ENCODE data around the gene AKAP13. TPM values are rescaled to one million over a fixed set of nuclear protein-coding genes. Genes with fewer than 3 reads are reported as not detected.

The AKAP13 gene
- total RNA-seq, 2 donors from 2014 or later = 151 to 159 TPM

DNA sequence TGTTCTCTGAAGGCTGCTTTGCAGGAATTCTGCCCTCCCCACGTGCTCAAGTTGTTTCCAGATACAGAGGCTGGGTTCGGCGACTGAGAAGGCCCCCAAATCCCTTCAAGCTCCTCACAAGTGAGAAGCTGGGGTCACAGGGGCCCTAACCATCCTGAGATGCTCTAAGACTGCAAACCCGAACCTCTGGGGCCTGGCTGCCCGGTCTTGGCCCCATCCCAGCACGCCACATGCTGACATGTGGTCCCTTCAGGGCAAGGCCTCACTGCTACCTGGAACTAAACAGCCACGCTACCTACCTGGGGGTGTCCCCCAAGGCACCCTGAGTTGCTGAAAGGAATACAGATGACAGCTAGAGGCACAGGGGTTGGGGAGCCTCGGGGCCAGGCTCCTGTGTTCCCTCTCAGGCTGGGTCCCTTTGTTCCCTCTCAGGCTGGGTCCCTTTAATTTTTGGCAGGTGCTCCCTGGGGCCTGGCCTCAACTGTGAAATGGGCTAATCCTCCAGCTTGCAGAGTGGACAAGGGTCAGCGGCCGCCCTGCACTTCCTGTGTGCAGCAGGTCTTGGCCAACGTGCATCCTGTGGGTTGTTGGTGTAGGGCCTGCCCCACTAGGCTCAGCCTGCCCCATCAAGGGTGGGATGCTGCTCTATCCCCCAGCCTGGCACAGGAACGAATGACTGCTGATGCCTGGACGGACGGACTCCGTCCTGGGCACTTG, 381.8 kb downstream of the AKAP13 start:
- no peak for DNase-seq
- no peak for ATAC-seq
- intact Hi-C loops (cut with DNase I, micrococcal nuclease) = no loop called here

DNA sequence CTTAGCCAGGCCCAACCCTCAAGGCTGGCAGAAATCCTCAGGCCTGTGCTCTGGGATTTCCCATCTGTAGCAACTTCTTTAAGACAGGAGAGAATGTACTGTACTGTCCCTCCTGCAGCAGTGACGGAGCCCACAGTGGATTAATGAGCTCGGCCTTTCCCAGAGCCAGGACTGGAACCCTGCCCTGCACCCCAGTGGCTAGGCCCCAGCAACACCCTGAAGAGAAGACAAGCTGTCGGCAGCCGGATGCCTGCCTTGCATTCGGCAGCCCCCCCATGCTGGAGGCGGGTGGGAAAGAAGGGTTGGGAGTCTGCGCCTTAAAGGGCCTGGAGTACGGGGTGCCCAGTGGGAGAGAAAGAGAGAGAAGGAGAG, 382.3 kb downstream of the AKAP13 start:
- ATAC-seq = no peak
- intact Hi-C loops (cut with DNase I, micrococcal nuclease) = no loop called here
- DNase-seq = no peak

DNA sequence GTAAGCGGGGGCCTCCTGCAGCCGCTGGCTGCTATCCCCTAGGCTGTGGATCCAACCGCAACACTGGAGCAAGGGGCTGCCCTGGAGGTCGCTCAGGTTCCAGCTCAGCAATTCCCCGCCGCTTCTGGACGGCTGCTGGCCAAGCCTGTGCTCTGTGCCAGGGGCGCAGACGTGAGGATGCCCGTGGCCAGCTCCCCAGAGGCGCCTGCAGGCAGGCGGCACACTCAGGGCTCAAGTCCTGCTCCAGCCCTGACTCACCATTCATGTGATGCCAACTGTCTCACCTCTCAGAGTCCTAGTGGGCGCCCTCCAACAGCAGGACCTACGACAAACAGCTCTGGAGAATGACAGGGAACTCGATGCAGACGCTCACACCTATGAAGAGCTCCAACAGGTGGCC, 382.8 kb downstream of the AKAP13 start:
- DNase-seq (no peak), ATAC-seq (no peak)
- intact Hi-C loops (cut with DNase I, micrococcal nuclease) = no loop called here

DNA sequence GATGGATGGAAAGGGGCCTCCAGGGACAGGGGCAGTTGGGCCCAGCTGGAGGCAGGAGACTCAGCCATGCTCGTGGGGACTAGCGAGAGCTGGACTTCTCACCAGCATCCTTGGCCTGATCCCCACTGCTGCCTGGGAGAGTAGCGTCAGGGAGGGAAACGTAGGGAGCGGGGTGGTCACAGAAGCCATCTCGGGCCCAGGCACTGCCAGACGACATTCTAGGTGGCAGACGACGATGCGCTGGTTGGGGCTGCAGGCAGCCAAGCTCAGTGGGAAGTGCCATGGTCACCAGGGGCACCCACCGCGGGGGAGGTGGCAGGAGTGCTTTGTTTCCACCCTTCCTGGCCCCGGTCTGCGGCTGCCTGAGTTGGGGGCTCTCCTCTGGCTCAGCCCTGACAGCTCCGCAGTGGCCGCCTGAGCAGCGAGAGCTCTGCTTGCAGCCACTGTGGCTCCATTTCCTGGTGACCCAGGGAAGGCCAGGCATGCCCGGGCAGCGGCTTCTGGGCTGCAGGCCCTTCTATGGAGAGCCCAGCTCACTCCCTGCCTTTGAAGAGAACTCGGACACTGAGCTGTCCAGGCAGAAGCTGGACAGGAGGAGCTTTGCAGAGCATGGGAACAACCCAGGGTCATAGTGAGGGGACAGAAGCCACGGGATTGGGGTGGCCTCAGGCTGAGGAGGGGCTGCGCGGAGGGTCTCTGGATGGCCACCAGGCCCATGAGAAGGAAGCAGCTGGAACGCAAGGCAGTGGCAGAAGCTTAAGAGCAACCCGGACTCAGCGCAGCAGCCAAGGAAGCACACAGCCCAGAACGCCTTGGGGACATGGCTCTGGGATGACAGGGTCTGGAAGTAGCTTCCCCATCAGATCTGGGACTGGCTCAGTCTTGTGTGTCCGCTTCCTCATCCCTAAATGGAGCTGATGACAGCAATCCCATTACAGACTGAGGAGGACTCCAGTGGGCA, 383.6 kb downstream of the AKAP13 start:
- ATAC-seq = no peak
- intact Hi-C loops (cut with DNase I, micrococcal nuclease) = no loop called here

DNA sequence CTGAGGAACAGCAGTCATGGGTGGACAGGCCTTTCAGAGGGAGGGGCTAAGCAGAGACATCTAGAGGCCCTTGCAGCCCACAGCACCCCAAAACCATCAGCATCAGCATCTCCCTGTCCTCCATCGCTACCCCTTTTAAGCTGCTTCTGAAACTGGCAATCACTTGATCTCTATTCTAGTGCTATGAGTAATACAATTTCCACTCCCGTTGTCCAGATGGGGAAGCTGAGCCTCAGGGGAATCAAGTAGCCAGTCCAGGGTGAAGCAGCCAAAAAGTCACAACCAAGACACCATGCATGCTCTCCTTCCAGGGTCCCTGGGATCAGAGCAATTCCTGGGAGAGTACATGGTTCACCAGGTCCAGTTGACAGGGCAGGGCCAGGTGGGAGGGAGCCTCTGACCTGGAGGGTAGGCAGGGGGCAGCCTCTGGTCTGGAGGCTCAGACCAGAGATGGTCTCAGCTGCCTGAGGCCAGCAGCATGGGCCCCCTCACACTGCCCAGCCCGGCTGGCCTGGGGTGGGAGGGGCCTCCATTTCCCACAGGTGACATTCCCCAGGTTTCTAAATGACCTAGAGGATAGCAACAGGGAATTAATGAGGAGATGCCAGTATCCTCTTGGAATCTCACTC, 384.4 kb downstream of the AKAP13 start:
- no peak for ATAC-seq
- intact Hi-C loops (cut with DNase I, micrococcal nuclease) = no loop called here
- DNase-seq = no peak

More for the DNA sequence above, 383.6 kb downstream of the AKAP13 start:
- no peak for DNase-seq

DNA sequence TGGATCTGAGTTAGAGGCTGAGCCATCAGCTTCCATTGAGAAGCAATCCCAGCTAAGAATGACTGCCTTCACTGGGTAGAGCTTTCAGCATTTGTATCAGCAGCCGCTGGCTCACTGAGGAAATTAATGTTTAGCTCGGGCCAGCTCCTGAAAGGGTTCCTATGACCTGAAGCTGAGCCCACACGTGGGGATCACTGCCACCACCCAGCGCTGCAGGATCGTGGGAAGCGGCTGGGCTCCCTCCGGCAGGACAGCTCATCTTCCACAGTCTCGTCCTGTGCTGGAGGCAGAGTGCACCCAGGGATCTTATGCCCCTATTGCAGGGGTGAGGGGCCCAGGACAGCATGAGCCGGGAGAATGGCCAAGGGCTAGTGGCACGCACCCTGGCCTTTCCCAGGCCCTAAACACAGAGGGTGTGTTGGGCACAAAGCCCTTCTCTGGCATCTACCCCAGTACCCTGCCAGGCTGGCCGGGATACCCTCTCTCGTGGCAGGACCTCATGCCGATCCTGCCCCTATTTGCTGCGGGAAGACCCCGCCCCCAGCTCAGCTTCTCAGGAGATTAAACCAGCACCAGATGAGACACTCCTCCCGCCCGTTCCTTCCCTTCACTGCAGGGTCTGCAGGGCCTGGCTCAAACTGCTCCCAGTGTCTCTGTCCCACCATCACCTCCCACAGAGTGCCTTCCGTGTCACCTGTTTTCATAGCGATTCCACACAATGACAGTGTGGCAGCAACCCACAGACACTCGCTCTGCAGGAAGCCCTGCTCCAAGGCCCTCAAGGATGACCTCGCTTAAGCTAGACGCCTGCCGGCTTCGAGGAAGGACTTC, 385.8 kb downstream of the AKAP13 start:
- DNase-seq (no peak), ATAC-seq (no peak)
- intact Hi-C loops (cut with DNase I, micrococcal nuclease) = no loop called here

DNA sequence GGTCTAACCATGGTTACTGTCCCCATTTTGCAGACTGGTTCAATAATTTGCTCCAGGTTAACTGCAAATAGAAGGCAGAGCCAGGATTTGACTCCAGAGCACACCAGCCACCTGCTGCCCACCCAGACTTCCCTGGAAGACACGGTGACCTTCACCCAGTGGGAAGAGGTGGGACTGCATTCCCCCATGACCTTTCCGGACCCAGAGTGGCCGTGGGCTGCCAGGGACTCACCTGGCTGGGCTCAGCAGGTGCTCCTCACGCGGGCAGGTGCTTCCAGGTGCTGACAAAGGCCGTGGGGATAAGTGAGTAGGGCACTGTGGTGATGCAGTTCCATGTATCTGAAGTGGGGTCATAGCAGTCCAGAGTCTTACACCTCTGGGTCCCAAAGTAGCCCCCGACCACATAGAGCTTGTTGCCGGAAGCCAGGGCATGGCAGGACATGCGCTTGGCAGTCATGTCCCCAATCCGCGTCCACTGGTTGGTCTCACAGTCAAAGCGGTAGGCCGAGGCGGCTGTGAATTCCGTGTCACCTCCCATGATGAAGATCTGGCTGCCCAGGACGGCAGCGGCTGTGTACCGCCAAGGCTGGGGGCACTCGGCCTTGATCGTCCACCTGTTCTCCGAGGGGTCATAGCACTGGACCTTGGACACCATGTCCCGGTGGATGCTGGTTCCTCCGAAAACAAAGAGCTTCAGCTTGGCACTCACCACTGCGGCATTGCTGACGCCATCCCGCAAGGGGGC, 387.6 kb downstream of the AKAP13 start:
- no peak for DNase-seq
- intact Hi-C loops (cut with DNase I, micrococcal nuclease) = no loop called here

DNA sequence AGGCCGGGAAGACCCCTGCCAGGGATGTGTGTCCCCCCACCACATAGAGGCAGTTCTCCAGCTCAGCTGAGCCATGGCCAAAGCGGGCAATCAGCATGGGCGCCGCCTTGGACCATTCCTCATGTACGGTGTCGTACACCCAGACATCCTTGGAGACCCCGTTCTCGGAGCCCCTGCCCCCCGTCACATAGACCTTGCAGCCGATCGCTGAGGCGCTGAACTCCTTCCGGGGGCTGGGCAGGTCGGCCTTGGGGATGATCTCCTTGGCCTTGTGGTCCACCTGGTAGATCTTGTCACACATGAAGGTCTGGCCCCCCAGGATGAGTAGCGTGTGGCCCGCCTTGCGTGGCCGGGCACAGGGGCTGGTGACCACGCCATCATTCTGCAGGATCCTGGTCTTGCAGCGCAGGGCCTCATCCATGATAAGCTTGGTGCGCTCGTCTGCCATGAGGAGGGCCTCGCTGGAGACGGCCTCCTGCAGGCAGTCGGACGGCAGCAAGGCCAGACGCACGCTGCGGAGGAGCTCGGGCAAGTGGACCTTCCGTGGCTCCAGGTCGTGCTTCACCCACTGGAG, 388.3 kb downstream of the AKAP13 start:
- DNase-seq (no peak), ATAC-seq (no peak)
- intact Hi-C loops (cut with DNase I, micrococcal nuclease) = no loop called here

More for the DNA sequence above, 387.6 kb downstream of the AKAP13 start:
- ATAC-seq = no peak

DNA sequence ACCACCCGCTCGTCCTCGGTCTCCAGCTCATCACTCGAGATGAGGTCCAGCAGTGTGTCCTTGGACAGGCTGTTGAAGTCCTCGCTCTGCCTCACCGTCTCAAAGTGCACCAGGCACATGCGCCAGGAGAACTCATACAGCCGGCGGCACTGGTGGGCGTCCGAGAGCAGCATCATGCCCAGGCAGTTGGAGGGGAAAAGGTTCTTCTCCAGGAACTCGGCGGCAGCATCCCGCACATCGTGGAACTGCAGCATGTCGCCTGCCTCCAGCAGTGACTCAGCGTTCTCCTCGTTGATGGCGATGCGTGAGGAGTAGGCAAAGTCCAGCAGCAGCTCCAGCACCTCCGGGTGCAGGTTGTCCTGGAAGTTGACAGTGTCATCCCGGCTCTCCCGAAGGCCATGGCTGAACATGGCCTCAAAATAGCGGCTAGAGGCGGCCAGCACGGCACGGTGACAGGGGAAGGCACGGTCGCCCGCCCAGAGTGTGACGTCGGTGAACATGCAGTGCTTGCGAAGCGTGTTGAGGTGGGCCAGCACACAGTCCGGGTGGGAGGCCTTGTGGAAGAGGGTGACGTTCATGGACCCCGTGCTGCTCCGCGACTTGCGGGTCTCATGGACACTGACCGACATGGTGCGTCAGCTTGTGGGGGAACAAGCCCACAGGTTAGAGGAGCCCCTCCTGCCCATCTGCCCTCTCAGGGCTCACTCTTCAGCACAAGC, 388.9 kb downstream of the AKAP13 start:
- no peak for ATAC-seq
- no peak for DNase-seq
- intact Hi-C loops (cut with DNase I, micrococcal nuclease) = no loop called here

DNA sequence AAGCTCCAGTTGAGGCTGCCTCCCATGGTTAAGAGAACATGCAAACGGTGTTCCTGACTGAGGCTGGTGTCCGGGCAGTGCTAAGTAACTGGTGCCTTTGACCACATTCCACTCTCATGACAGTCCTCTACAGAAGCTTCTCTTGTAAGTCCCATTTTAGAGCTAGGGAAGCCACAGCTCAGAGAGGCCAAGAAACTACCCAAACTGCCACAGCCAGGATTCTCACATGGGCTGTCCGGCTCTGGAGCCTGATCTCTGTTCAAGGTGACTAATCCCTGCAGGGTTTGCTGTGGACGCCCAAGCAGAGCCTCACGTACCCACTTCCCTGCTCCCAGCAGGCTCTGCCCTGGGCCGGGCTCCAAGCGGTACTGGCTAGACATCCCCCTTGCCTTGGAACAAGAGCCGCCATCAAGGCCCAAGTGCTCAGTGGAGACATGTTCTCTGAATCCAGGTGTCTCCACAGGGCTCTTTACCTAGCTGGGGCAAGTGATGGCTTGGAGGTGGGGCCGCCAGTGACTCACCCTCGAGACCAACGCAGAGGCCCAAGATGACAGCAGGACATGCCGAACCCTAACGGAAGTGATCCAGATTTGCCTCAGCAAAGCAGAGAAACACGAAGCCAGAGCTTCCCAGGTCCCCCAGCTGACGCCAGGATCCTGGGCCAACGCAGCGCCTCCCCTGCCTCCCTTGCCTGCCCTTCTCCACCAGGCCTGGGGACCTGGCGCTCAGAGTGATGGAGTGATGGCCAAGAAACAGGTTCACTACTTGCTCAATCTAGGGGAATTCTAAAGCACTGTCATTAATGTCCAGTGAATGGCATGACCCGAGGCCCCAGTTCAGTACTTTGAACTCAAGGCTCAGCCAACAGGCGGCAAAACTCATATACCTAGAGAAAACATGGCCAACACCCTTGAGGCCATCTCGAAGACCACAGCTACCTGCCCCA, 390.0 kb downstream of the AKAP13 start:
- intact Hi-C loops (cut with DNase I, micrococcal nuclease) = no loop called here
- ATAC-seq = no peak
- no peak for DNase-seq

DNA sequence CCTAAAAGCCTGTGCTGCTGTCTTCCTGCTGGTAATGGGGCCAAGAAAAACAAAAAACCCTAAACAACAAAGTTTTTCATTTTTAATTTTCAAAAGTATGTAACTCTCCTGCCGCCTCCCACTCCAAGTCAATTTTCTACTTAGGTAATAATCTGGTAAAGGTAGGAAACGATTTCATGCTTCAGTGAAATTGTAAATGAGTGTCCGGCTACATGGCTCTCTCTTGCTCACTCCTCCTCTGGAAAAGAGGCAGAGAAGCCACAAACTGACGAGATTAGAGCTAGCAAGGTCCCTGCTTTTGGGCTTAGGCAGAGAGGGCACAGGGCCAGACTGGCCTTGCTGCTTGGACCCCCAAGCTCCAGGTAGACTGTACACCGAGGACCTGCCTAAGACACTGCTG, 390.9 kb downstream of the AKAP13 start:
- ATAC-seq (no peak), DNase-seq (no peak)
- intact Hi-C loops (cut with DNase I, micrococcal nuclease) = no loop called here

DNA sequence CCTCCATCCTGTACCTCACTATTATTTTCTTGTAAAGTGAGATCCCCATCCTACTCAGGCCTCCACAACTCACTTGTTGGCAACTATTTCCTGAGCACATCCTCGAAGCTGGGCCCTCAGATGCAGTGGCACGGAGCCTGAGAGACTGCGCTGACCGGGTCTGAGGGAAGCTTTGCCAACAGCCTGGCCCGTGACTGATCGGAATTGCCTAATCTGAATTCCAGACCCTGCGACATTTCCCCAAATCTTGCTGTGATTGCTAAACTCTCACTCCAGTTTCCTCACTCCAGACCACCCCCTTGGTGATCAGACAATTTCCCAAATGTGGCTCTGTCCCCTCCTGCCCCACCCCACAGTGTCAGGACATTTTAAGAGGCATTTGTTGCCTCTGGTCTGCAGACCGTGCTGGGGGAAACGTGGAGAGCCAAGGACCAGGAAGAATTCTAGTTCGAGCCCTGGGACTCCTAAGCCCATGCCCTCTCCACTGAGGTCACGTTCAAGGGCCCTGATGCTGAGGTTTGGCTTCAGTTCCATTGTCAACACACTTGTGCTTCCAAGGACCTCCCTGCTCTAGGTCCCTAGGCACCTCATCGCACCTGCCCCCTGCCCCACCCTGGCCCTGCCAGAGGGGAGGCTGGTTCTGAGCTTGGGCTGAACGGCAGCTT, 391.5 kb downstream of the AKAP13 start:
- DNase-seq = no peak
- intact Hi-C loops (cut with DNase I, micrococcal nuclease) = no loop called here
- ATAC-seq = no peak

DNA sequence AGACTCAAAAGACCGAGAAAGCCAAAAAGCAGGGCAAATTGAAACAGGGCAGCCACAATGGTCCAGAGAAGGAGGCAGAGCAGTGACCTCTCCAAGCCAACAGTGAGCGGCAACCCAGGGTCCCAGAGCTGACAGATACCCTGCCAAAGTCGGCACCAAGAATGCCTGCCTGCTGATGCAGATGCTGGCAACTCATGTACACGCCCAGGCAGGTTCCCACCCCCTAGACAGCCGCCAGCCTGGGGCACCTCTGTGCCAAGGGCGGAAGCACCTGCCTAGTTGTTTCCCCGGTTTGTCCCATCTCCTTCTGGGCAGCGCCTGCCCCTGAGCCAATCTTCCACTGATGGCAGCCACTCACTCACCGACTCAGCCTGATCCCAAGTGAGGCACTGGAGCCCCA, 392.3 kb downstream of the AKAP13 start:
- ATAC-seq (peak; percentile 93), DNase-seq (peak in 1 of 2 donors; percentile 57)
- intact Hi-C loops (cut with DNase I, micrococcal nuclease) = no loop called here

DNA sequence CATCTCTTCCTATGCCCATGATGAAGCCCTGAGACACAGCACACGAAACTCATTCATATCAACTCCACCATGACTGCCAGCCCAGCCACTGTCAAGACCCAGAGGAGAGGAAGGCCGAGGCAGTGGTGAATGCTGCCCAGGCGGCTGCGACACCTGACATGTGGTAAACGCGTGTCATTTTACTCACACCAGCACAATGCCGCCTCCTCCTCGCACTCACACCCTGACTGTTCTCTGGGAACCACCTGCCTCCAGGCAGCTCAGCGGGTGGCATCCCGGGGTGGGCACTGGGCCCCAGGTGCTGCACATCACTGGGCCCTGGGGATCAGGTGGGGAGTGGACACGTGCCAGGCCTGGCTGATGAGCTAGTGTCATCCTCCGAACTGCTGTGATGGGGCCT, 392.8 kb downstream of the AKAP13 start:
- no peak for DNase-seq
- intact Hi-C loops (cut with DNase I, micrococcal nuclease) = no loop called here
- ATAC-seq = no peak

DNA sequence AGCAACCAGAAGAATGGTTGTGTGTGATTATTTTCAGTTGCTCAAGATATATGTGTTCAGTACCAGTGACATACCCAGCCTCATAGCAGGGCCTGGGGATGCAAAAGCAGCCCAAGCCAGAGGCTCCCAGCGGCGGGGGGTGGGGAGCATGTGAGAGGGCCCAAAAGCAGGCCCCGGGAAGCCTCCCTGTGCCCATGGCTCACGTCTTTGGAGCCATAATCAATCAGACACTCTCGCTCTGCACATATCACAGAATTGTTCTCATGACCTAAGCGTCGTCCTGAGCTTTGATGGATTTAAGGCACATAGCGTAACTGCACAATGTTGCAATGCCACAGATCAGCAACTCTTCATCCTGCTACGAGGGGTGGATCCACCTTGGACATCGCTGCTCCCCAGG, 393.6 kb downstream of the AKAP13 start:
- no peak for DNase-seq
- ATAC-seq = no peak
- intact Hi-C loops (cut with DNase I, micrococcal nuclease) = no loop called here
